Activated CD4-positive, alpha-beta memory T cell treated with anti-CD3 and anti-CD28 coated beads, Interleukin-2, amount 10 ng/mL, durations not matched to agents 7 days and 5 days (primary cell): ENCODE measurements around the gene WDR90. TPM values are rescaled to one million over a fixed set of nuclear protein-coding genes. Genes with fewer than 3 reads are reported as not detected.
A peak's percentile ranks its signal among the peaks of the same experiment; 100 is the strongest.

Experiments used
- CTCF ChIA-PET: fragments of 350-600 bp; sonication (Branson Sonifier 250); formaldehyde crosslinking; loops from one replicate; lab custom pipeline; 2021; ENCODE audit warnings: antibody characterized with exemption, inconsistent platforms; lab: Charles Lee
- POLR2A ChIA-PET: fragments of 350-600 bp; sonication (Branson Sonifier 250); formaldehyde crosslinking; loops from one replicate; lab custom pipeline; 2021; ENCODE audit warnings: antibody characterized with exemption; lab: Charles Lee
- DNase-seq: peaks from one replicate; pipeline ENCODE4 v3.0.0-alpha.2; 2020
- H3K27ac Mint-ChIP-seq: one replicate; pipeline ENCODE4 v1.8.0; 2021; ENCODE audit warnings: mild to moderate bottlenecking, mixed read lengths
- H3K27me3 Mint-ChIP-seq: one replicate; pipeline ENCODE4 v1.8.0; 2021; ENCODE audit warnings: mixed read lengths
- H3K36me3 Mint-ChIP-seq: one replicate; pipeline ENCODE4 v1.8.0; 2021; ENCODE audit warnings: low read depth, mixed read lengths
- H3K4me1 Mint-ChIP-seq: one replicate; pipeline ENCODE4 v1.8.0; 2021; ENCODE audit warnings: mixed read lengths
- H3K4me3 Mint-ChIP-seq: one replicate; pipeline ENCODE4 v1.8.0; 2021; ENCODE audit warnings: mild to moderate bottlenecking, mixed read lengths
- H3K9me3 Mint-ChIP-seq: one replicate; pipeline ENCODE4 v1.8.0; 2021; ENCODE audit warnings: mixed read lengths
- total RNA-seq, 2 experiments: library from RNA; stranded (reverse); gene quantifications; one replicate each; pipeline ENCODE4 v1.2.3, GENCODE V29; 2021

The WDR90 gene
- total RNA-seq, 2 experiments from 2014 or later: 58.0 to 58.4 TPM

DNA sequence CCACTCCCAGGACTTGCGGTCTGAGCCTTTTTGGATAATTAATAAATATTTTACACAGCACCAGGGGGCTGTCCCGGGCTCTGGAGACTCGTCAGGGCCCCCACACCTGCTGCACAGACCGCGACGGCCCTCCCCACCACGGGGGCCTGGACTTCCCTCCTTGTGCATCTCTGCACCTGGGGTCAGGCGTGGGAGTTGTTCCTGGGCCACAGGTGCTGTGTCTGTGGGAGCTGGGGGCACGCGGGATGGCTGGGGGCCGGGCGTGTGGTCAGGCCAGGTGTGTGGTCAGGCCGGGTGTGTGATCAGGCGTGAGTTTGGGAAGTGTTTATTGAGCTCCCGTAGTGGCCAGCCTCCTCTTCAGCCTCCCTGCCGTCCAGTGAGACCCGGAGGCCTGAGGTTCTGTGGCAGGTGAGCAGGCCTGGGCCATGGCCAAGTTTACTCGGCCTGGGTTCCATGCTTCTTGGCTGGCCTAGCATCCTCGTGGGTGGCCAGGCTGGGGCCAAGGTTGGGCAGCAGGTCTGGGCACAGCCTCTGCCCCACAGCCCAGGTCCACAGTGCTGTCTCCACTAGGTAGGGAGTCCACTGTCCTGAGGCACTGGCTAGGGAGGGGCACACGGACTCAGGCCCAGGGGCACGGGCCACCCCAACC is 29.2 kb downstream of the WDR90 start:
- Mint-ChIP-seq H3K27ac (no peak overlapping the region), H3K36me3 (peaks cover 18% of the 10 kb centered on the region), H3K4me1 (peaks cover 44% of the 10 kb centered on the region), H3K27me3 (no peaks in the 10 kb centered on the region), H3K4me3 (peak overlapping the region; percentile 68), H3K9me3 (no peaks in the 10 kb centered on the region)
- CTCF ChIA-PET: no interaction called here
- POLR2A ChIA-PET: interaction anchor here (1.0 to 4.9 kb wide), 5 partner anchors 9 to 30 kb away, joined by 3 to 35 read pairs (median 5); partner anchors contain the start of genes RHOT2 and WDR24
- DNase-seq: no peak

GRCh38 chr16:678858-679813 is 30.0 kb downstream of the WDR90 start:
- Mint-ChIP-seq H3K9me3 (no peaks in the 10 kb centered on the region), H3K36me3 (peaks cover 19% of the 10 kb centered on the region), H3K4me3 (peak overlapping the region; percentile 68), H3K27ac (peak overlapping the region; percentile 58), H3K27me3 (no peaks in the 10 kb centered on the region), H3K4me1 (peaks cover 47% of the 10 kb centered on the region)
- ChIA-PET POLR2A (interaction anchor here (1.0 to 4.9 kb wide), 6 partner anchors 9 to 31 kb away, joined by 3 to 35 read pairs (median 4); partner anchors contain the start of genes RHOT2 and WDR24), CTCF (interaction anchor here (2.1 kb wide), 1 partner anchor 11 kb away, joined by 8 read pairs; the partner anchor contains the start of gene RHOT2)
- peak; percentile 60 for DNase-seq

GRCh38 chr16:679814-680624 is 30.9 kb downstream of the WDR90 start, which contains the start of gene STUB1:
TSS of gene STUB1 (plus strand) at chr16:680410. CDS start at chr16:680526, 116 bp downstream.
- H3K27me3 Mint-ChIP-seq: no peaks in the 10 kb centered on the region
- peaks cover 20% of the 10 kb centered on the region for H3K36me3 Mint-ChIP-seq
- DNase-seq: peak; percentile 91
- H3K9me3 Mint-ChIP-seq: no peaks in the 10 kb centered on the region
- peak within 1 kb of the TSS; percentile 81 for H3K4me3 Mint-ChIP-seq
- H3K27ac Mint-ChIP-seq: peak within 1 kb of the TSS; percentile 82
- H3K4me1 Mint-ChIP-seq: peaks cover 49% of the 10 kb centered on the region
- CTCF ChIA-PET: interaction anchor here (1.0 to 2.1 kb wide), 5 partner anchors 12 to 32 kb away, joined by 3 to 8 read pairs (median 4); partner anchors contain the start of gene RHOT2
- POLR2A ChIA-PET: interaction anchor here (0.6 to 4.9 kb wide), 12 partner anchors 10 to 1285 kb away, joined by 3 to 35 read pairs (median 4); partner anchors contain the start of genes METTL26, RHOT2, RPS2 and WDR24

GRCh38 chr16:680625-680945 is 31.4 kb downstream of the WDR90 start:
- H3K36me3 Mint-ChIP-seq: peaks cover 20% of the 10 kb centered on the region
- peak overlapping the region; percentile 81 for H3K4me3 Mint-ChIP-seq
- no peak for DNase-seq
- ChIA-PET CTCF (interaction anchor here (1.0 to 2.1 kb wide), 5 partner anchors 13 to 32 kb away, joined by 3 to 8 read pairs (median 4); partner anchors contain the start of gene RHOT2), POLR2A (interaction anchor here (0.6 to 4.9 kb wide), 11 partner anchors 10 to 1284 kb away, joined by 3 to 35 read pairs (median 4); partner anchors contain the start of genes METTL26, RHOT2, RPS2 and WDR24)
- H3K9me3 Mint-ChIP-seq: no peaks in the 10 kb centered on the region
- H3K27ac Mint-ChIP-seq: peak overlapping the region; percentile 62
- no peaks in the 10 kb centered on the region for H3K27me3 Mint-ChIP-seq
- H3K4me1 Mint-ChIP-seq: peaks cover 46% of the 10 kb centered on the region

- H3K27ac Mint-ChIP-seq: peak overlapping the region; percentile 62
- no peak for DNase-seq
- CTCF ChIA-PET: interaction anchor here (1.0 to 2.1 kb wide), 6 partner anchors 13 to 33 kb away, joined by 3 to 8 read pairs (median 4); partner anchors contain the start of gene RHOT2
- peaks cover 24% of the 10 kb centered on the region for H3K36me3 Mint-ChIP-seq
- H3K27me3 Mint-ChIP-seq: no peaks in the 10 kb centered on the region
- POLR2A ChIA-PET: interaction anchor here (0.6 to 4.9 kb wide), 11 partner anchors 9 to 1284 kb away, joined by 3 to 35 read pairs (median 4); partner anchors contain the start of genes METTL26, RHOT2, RPS2 and WDR24
- H3K4me3 Mint-ChIP-seq: peak overlapping the region; percentile 81
- H3K9me3 Mint-ChIP-seq: no peaks in the 10 kb centered on the region
- H3K4me1 Mint-ChIP-seq: peaks cover 51% of the 10 kb centered on the region
These were observed 32.0 kb downstream of the WDR90 start for GRCh38 chr16:680967-681745.

- Mint-ChIP-seq H3K27ac (peak overlapping the region; percentile 58), H3K4me3 (peak overlapping the region; percentile 81), H3K9me3 (no peaks in the 10 kb centered on the region), H3K36me3 (peaks cover 27% of the 10 kb centered on the region), H3K27me3 (no peaks in the 10 kb centered on the region), H3K4me1 (peaks cover 49% of the 10 kb centered on the region)
- ChIA-PET CTCF (interaction anchor here (1.7 kb wide), 1 partner anchor 14 kb away, joined by 4 read pairs; the partner anchor contains the start of gene RHOT2), POLR2A (interaction anchor here (1.3 to 4.9 kb wide), 4 partner anchors 8 to 110 kb away, joined by 3 to 35 read pairs (median 14); partner anchors contain the start of genes RHOT2 and WDR24)
- no peak for DNase-seq
These were observed 32.7 kb downstream of the WDR90 start for GRCh38 chr16:681746-682427.

DNA sequence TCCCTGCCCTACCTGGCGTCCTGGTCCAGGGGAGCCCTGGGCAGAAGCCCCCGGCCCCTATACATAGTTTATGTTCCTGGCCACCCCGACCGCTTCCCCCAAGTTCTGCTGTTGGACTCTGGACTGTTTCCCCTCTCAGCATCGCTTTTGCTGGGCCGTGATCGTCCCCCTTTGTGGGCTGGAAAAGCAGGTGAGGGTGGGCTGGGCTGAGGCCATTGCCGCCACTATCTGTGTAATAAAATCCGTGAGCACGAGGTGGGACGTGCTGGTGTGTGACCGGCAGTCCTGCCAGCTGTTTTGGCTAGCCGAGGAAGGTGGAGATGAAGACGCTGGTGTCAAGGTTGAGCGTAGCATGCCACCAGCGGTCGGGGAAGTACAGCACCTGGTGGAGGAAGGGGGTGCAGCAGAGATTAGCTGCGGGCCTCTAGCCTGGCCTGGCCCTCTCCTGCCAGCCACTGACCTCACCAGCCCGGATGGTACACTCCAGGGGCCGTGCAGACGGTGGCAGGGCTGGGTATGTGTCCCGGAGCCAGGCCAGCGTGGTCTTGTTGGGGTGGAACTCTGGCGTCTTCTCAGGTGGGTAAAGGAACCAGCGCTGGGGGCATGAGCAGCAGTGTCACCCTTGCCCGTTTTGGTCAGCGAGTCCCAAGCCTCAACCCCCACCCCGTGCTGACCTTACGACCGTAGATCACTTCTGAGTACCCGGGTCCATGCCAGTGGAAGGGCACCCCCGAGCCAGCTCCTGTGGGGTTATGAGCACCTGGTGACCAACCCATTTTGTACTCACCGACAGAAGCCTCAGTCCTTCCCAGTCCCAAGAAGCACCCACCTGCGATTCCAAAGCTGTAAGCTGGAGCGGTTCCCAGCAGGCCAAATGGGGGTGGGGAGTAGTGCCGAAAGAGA is 33.6 kb downstream of the WDR90 start:
- Mint-ChIP-seq H3K36me3 (peaks cover 31% of the 10 kb centered on the region), H3K9me3 (no peaks in the 10 kb centered on the region), H3K4me1 (peaks cover 45% of the 10 kb centered on the region), H3K4me3 (peak overlapping the region; percentile 81), H3K27me3 (no peaks in the 10 kb centered on the region), H3K27ac (peak overlapping the region; percentile 58)
- CTCF ChIA-PET: interaction anchor here (1.7 kb wide), 1 partner anchor 15 kb away, joined by 4 read pairs; the partner anchor contains the start of gene RHOT2
- DNase-seq: no peak
- POLR2A ChIA-PET: interaction anchor here (1.5 to 4.9 kb wide), 3 partner anchors 7 to 15 kb away, joined by 5 to 35 read pairs (median 22); partner anchors contain the start of genes RHOT2 and WDR24

DNA sequence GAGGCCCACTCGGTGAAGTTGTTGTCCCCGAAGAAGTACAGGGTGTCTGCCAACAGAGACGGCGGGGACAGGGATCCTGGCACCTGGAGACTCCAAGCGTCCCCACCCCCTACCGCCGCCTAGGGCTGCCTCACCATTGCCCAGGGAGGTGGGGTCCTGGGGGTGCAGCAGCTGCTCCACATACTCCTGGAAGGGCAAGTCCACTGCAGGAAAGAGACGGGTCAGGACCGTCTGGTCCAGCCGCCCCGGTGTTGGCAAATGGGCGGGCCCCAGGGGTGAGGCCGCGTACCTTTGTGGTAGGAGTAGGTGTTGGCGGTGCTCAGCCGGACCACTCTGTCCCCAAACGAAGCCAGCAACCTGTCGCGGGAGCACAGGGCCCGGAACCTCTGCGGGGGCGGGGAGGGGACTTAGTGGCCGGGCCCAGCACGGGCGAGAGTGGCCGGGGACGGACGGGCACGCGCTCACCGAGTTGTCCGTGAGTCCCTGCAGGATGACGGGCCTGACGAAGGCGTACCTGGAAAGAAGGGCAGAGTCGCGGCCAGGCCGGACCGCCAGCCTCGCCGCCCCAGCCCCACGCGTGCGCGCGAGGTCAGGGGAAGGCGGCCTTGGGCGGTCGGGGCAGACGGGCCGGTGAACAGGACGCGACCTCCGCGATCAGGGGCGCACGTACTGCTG is 34.4 kb downstream of the WDR90 start:
- no peaks in the 10 kb centered on the region for H3K9me3 Mint-ChIP-seq
- peak overlapping the region; percentile 81 for H3K4me3 Mint-ChIP-seq
- peaks cover 31% of the 10 kb centered on the region for H3K36me3 Mint-ChIP-seq
- ChIA-PET CTCF (no interaction called here), POLR2A (interaction anchor here (1.0 to 1.9 kb wide), 8 partner anchors 8 to 47 kb away, joined by 3 to 16 read pairs (median 5); partner anchors contain the start of genes ANTKMT, METTL26 and RHBDL1)
- H3K27ac Mint-ChIP-seq: peak overlapping the region; percentile 35
- no peak for DNase-seq
- no peaks in the 10 kb centered on the region for H3K27me3 Mint-ChIP-seq
- peaks cover 47% of the 10 kb centered on the region for H3K4me1 Mint-ChIP-seq

DNA sequence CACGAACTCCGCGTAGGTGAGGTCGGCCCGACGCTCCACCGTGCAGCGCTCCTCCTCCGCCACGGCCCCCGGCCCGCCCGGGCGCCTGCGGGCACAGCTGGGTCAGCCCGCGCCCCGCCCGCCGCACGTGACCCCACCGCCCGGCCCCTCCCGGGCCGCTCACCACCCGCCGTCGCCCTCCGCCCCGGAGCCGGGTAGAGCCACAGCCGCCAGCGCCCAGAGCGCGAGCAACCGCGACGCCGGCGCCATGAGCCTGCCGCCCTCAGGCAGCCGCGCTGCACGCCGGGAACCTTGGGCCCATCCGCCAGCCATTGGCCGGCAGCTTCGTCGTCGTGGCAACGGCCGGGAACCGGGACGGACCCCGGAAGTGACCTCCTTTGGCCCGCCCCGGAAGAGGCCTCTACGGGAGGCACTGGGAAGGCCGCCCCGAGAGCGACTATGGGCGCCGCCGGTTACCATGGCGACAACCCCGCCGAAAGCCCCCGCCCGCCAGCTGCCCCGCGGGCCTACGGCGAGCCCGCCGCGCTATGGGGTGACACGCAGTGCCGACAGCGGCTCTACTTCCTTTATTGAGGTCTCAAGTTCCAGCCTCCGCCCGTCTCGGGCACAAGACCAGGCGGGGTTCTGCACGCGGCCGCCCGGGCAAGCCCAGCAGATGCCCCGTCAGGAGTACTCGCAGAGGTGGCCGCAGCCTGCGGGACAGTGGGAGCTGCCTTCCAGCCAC is 35.1 kb downstream of the WDR90 start, which contains the start of gene JMJD8:
Gene JMJD8 (minus strand): TSS at position 264 of the 724 bp plus-strand sequence. CDS start 15 bp downstream, at position 249.
- Mint-ChIP-seq H3K4me3 (peak within 1 kb of the TSS; percentile 81), H3K9me3 (no peaks in the 10 kb centered on the region), H3K27me3 (no peaks in the 10 kb centered on the region), H3K36me3 (peaks cover 31% of the 10 kb centered on the region), H3K4me1 (peaks cover 49% of the 10 kb centered on the region), H3K27ac (peak within 1 kb of the TSS; percentile 64)
- DNase-seq: peak; percentile 97
- ChIA-PET CTCF (no interaction called here), POLR2A (interaction anchor here (0.7 to 1.9 kb wide), 9 partner anchors 9 to 47 kb away, joined by 3 to 16 read pairs (median 4); partner anchors contain the start of genes ANTKMT, METTL26 and RHBDL1)
